HG03439 (cell line): ENCODE data around the gene NEURL1.
"Not testable (repeated sequence)": the region's sequence is repeated elsewhere in the genome, so short reads cannot be mapped to it uniquely, and the experiment has no call there.

Source experiments
- ATAC-seq: cut with Tn5 transposase; IDR thresholded peaks from one replicate; pipeline ENCODE4 v1.9.1; 2021; ENCODE audit warnings: mild to moderate bottlenecking, moderate library complexity; ENCODE audit not compliant: unreplicated experiment

NEURL1 gene

DNA sequence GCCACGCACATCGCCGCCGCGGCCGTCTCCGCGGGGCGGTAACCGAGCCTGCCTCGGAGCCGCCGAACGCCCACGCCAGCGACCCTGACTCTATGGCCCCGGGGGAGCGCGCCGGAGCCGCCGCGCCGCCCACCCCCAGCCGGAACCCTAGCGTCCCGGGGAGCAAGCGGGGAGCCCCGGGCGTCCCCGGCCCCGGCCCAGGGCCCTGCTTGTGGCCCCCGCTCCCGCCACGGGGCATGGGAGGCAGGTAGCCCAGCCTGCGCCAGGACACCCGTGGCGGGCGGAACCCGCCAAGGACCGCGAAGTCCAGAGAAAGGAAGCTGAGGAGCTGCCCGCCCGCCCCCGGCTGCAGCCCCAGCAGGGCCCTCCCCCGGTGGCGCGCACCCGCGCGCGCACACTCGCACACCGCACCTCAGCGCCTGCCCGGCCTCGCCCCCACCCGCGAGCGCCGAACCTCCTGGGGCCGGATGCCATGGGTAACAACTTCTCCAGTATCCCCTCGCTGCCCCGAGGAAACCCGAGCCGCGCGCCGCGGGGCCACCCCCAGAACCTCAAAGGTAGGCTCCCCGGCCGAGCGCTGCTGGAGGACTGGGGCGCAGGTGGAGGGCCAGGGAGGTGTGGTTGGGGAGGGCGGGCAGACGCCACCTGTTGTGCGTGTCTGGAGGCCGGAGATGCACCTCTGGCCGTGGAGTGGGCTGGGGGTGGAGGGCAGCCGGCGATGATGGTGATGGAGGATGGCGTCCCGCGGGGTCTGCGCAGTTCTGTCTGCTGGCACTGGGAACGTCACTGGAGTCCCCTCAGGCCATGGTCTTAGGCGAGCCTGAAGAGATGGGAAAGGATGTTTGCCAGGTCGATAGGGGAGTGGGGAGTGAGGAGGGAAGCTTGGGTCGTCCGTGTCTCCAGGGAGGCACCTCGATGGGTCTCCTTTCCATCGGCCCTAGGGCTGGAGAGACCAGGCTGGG, 692 bp downstream of the NEURL1 start:
- ATAC-seq = no peak

DNA sequence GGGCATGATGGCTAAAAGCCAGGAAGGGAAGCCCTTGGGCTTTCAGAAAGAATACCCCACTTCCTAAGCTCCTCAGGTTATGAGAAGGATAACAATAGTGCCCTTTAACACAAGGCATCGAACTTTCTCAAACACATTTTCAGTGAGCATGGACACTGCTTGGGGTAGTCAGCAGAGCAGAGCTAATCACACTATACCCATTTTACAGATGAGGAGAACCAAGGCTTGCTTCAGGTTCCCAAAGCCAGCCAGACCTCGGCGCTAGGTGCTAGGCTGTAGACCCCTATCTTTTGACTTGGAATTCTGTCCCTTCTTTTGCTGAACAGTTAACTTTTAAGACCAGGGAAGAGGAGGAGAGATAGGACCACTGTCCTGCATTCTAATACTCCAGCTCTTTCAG, 1.8 kb downstream of the NEURL1 start:
- ATAC-seq = no peak

DNA sequence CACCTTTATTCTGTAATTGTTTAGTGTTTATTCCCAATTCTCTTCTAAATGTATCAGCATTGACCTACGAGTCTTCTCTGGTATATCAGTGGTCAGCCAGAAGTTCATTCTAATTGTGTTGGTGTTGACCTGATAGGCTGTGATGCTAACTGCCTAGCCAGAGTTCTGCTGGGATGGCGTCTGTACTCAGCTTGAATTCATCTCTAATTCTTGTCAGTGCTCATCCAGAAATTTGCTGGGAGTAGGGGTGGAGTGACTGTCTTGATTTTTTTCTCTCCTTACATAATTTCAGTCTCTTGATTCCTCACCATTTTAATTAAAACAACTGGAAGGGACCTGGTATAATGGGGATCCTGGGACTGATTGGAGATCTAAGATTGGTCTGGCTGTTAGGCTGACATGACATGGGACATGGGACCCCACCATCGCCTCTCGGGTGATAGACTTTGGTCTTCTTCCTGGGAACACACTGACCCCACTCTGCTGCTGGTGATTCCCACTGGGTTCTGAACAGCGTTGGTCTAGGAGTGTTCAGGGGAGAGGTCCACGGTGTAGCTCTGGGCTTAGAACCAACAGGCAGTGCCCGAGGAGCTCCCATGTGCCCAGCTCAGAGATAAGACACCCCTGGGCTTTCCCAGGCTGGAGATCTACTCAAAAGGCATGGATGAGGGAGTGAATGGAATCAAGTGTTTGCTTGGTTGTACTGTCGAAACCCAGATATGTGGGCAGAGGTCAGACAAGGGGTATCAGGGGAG, 3.8 kb downstream of the NEURL1 start:
- ATAC-seq = no peak

DNA sequence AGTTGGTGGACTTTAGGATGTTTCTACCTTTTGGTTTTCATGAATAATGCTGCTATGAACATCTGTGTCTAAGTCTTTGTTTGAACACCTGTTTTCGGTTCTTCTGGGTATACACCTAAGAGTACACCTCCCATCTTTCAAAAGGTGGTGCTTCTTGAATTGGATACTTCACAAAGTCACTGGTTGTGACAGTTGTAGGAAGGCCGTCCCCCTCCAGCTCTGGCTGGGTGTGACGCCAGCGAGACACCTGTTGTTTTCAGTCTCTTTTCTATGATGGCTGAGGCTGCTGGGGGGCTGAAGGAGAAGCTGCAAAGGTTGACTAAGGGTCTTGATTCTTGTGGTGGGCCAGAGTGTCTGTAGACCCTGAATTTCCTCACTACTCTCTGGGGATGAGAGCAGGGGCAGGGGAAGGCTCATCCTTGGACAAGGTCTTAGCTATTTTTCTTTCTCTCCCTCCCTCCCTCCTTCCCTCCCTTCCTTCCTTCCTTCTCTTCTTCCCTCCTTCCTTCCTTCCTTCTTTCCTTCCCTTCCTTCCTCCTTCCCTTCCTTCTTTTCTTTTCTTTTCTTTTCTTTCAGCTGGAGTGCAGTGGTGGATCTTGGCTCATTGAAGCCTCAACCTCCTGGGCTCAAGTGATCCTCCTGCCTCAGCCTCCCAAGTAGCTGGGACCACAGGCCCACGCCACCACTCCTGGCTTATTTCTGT, 5.6 kb downstream of the NEURL1 start:
- ATAC-seq = no peak

DNA sequence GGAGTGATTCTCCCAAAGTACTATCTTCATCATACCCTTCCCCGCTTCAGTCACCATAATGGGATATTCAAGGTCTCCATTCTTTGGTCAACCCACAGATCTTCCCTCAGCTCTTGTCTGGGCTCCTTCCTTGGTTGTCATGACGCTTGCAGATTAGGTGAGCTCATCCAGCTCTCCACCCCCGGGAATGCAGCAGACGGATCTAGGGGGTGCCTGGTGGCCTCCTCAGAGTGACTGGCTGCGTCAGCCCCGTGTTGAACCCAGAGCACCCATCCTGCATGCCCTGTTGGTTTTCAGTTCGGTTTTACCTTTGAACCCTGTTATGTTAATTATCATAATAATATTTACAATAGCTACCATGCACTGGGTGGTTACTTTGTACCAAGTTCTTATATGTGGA, 6.4 kb downstream of the NEURL1 start:
- no peak for ATAC-seq

DNA sequence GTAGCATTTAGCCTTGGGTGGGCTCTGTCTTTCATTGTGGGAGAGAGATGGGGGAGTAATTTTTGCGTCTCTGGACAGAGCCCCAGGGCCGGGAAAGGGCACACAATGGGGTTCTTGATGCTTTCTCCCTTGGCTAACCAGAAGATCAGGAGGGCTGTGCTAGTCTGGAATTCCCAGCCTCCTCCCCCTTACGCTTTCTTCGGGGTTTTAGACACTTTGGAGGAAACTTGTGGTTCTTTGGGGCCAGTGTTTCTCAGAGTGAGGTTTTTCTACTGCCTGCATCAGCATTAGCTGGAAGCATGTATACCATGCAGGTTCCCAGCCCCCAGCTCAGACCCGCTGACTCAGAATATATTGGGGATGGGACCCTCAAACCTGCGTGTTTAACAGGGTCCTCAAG, 7.0 kb downstream of the NEURL1 start:
- ATAC-seq = no peak

DNA sequence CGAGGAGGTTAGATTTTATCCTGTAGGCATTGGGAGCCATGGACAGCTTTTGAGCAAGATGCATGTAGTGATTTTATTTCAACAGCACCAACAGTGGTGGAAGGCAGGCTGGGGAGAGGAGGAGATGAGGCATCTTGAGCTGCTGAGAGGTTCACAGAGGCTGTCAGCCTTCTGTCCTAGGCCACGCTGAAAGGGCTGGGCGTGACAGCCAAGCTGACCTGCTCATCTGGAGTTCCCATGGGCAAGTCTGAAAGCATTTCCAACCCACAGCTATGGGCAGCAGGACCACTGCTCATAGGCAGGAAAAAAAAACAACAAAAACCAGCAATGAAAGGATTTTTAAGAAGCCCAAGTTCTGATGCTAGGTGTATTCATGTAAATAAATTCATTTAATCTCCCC, 7.7 kb downstream of the NEURL1 start:
- no peak for ATAC-seq

DNA sequence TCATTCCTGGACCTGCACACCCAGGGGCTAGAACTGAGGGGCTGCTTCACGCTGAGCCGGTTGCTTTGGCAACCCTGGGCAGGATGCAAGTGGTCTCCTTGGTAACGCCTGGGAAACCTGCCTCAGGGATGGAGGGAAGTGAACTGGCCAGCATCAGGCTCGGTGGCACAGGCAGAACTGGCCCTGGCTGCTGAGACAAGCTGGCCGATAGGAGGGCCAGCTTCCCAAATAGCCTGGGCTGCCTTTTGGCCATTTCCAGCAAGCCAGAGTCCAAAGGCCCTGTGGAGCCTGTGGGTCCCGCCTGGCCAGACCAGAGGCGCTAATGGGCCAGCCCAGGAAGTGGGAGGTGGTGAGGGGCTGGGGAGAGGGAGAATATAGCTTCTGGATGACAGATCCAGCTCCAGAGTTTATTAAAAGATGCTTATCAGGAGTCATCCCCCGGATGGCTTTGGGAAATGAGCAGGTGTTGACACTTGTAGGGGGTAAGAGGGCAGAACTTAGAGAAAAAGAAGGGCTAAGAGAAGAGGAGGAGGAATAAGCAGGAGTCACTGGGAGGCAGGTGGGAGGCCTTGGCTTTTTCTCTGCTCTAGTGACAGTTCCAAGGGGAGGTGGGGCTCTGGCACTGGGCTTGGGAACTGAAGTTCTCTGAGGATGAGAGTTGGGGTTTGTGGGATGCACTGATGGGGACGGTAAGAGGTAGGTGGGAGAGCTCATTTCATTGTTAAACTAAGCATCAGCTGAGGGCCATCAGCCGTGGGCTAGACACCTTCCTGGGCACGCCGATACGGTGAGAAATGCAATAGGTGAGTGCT, 9.6 kb downstream of the NEURL1 start:
- ATAC-seq = no peak

DNA sequence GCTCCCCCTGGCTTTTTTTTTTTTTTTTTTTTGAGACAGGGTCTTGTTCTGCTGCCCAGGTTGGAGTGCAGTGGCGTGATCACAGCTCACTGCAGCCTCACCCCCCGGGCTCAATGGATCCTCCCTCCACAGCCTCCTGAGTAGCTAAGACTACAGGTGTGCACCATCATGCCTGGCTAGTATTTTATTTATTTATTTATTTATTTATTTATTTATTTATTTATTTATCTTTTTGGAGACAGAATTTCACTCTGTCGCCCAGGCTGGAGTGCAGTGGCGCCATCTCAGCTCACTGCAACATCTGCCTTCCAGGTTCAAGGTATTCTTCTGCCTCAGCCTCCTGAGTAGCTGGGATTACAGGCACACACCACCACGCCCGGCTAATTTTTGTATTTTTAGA, 10.3 kb downstream of the NEURL1 start:
- ATAC-seq = not testable (repeated sequence)

DNA sequence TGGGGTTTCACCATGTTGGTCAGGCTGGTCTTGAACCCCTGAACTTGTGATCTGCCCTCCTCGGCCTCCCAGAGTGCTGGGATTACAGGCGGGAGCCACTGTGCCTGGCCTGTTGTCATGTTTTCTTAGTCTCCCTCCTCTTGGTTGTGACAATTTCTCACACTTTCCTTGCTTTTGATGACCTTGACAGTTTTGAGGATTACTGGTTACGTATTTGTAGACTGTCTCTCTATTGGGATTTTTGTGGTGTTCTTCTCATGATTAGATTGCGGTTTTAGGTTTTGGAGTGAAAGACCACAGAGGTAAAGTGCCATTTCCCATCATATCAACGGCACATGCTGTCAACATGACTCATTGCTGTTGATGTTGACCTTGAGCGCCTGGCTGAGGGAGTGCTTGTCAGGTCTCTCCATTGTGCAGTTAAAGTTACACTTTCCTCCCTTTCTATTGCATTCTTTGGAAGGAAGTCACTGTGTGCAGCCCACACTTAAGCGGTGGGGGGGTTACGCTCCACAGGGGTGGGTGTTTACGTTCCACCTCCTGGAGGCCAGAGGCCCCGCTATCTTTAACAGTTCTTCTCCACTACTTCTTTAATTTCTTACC, 10.8 kb downstream of the NEURL1 start:
- ATAC-seq = no peak

DNA sequence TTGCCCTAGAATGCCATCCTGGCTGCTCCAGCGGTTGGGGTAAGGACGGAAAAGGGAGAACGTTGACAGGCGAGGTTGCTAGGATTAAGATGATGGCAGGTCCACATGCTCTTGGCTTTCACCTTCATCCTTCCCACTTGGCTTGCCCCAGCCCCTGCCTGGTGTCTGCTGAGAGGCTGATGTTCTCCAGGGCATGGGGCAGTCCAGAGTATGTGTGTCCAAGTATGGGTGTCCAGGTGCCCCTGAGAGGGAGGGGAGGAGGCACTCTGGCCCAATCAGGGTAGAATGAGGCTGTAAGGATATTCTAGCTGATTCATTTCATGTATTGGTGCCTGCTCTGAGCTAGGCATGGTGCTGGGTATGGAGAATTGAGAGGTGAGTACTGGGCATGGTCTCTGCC, 12.6 kb downstream of the NEURL1 start:
- ATAC-seq = no peak

DNA sequence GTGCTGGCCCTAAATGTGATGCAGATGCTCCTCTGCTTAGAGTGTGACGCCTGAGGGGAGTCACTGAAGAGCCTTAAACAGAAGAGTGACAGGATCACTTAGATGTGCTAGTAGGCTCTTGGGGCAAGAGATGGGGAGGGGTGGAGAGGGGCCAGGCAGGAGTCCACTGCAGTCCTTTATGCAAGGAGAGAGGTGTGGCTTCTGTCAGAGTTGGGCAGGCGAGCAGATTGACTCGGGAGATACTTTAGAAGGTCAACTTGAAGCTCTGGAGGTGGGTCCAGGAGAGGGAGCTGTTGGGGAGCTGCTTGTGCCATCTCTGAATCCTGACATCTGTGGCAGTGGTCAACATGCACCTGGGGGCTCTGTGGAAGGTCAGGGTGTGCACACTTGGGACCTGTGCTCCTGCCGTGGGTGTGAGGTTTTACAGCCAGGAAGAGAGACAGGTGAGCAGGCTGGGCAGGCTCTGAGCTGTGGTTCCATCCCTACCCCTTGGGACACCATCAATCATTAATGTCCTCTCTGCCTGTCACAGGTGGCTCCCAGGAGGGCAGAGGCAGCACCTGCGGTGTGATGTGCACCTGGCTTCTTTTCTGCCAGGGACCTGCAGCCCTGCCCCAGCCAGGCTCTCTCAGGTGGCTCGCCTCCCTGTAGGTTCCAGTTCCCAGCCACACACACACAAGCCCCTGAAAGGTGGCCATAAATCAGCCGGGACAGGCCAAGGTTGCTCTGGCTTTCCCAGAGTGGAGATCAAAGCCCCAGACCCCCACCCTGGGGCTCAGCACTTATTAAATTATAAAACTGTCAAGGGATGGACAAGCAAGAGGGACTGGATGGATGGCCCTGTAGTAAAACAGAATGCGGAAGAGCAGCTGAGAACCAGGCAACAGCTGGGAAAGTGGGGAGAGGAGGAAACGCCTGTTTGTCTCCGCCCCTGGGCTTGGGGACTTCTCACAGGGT, 14.0 kb downstream of the NEURL1 start:
- ATAC-seq = no peak

DNA sequence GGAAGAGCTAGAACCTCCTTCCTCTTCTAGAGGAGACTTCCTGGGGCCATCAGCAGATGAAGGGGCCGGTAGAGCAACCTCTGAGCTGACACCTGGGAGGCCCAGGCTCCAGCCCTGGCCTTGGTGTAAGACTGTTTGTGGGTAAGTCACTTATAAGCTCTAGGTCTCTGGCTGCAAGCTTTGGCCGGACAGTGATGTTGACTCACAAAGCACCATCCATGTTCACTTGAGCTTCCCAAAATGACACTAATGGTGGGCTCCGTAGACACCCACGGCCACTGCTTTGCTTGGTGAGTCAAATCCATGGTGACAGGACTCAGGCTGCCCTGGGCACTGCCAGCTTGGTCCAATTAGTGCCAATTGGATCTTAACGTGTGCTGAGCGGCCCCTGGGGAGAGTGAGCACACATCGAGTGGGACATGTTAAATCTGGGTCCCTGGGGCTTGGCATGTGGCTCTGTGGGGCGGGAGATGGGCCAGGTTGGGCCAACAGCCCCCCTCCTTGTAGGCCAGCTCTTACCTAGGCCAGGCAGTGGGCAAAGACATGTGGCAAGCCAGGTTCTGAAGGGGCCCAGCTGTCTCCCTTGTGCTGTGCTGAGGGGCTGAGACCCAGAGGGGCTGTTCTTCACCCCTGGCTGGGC, 16.7 kb downstream of the NEURL1 start:
- ATAC-seq = no peak

DNA sequence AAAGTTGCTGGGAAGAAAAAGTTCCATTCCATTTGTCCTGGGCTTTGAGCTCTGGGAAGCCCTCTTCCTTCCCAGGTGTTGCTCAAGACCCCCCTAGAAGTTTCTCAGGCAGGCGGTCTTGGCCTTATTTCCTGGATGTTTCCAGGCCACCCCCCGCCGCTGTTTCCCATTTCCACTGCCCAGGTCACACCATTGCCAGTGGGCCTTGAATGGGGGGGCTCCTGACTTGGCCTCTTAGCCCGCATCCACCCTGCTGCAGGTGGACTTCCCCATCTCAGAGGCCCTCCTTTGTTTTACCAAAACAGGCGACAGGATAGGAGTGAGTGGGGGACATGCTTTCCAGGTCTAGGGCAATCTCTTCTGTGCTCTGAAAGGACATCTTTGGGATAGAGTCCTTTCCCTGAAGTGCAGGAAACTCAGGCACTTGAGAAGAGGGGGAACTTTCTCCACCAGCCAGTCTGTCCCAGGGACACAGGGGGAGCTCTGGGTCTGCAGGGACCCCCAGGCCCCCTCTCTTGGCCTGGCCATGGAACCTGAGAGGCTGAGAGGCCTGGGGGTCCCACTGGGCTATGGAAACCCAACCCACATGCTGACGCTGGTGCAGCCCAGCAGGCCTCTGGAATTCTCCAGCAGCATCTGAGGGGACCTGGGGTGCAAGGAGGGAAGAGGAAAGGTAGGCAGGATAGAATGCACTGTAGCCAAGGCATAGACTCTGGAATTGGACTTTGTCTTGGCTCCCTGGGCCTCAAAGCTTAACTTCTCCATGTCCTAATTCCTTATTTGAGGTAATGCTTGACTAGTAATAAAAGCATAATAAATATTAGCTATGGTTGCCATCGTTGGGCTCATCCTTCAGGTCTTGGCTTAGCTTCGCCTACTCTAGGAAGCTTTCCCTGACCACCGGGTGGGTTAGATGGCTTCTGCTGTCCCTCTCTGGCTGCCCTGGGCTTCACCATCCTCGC, 17.6 kb downstream of the NEURL1 start:
- no peak for ATAC-seq

DNA sequence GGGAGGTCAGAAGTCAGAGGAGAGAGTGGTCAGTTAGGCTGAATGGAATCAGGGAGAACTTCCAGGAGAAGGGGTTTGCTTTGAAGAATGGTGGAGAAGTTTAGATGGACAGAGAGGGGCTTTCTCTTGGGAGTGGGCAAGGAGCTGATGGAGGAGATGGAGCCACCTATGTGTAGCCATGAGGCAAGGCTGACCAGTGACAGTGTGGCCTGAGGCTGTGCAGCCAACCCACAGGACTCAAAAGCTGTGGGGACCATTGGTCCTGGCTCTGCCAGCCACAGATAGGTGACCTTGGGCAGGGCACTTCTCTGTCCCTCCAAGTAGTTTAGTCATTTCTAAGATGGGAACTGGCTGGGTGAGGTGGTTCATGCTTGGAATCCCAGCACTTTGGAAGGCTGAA, 18.7 kb downstream of the NEURL1 start:
- no peak for ATAC-seq

DNA sequence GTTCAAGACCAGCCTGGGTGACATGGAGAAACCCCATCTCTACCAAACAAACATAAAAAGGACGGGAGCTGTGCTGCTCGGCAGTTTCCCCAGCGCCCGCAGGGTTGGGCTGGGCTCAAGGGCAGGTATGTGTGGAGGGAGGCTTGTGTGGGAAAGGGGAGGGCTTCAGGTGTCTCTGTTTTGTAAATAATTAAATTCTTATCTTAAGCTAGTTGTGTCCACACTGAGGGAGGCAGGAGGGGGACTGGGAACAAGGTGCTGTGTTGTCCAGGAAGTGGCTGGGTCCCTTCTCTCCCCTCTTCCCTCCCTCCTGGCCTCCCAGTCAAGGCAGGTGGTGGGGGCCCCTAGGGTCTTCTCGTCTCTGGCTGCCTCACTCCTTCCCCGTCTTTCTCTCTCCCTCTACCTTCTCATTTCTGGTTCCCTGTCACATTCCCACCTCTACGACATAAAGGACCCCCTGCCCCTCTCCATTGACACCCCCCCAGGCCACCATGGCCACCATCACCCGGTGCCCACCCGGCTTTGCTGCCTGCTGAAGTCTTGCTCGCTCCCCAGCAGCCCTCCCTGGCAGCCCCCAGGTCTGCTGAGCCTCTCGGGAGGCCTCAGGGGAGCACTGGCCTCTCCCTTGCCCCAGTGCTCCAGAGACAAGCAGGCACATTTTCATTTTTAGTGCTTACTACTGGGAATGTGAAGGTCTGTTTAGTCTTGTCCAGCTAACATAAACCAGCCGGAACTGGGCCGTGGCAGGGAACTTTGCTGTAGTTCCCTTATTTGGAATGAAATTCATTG, 19.3 kb downstream of the NEURL1 start:
- ATAC-seq = no peak
